OCI-LY7 (cell line): ENCODE data around the gene C1QA. TPM values are rescaled to one million over a fixed set of nuclear protein-coding genes. Genes with fewer than 3 reads are reported as not detected.

Source experiments
- BruUV-seq: library from RNA; stranded (reverse); fragments of 400-500 nt; replicated peaks from 2 replicates; lab custom pipeline; 2021; lab: Mats Ljungman, UMichigan
- CTCF ChIA-PET: fragments of 300-600 bp; sonication (Branson Sonifier 250); formaldehyde crosslinking; loops from one replicate; lab custom pipeline; 2022; ENCODE audit warnings: antibody characterized with exemption; ENCODE audit not compliant: unreplicated experiment; lab: Charles Lee
- POLR2A ChIA-PET: fragments of 300-600 bp; sonication (Branson Sonifier 250); formaldehyde crosslinking; loops from one replicate; lab custom pipeline; 2022; ENCODE audit warnings: antibody characterized with exemption; lab: Charles Lee
- DNase-seq: peaks from one replicate; pipeline ENCODE4 v3.0.0-alpha.2; 2015; ENCODE audit warnings: low spot score
- H2AFZ ChIP-seq: fragments of 200-600 bp; sonication (generic), shearing (Covaris generic); 2 replicates; pipeline ENCODE4 v1.6.1; 2014; ENCODE audit warnings: mild to moderate bottlenecking, antibody characterized with exemption, low read length, moderate library complexity
- H3K27ac ChIP-seq: fragments of 200-600 bp; sonication (generic); 2 replicates; pipeline ENCODE4 v1.5.1; 2014; ENCODE audit warnings: mixed run types, low read depth, mild to moderate bottlenecking, moderate library complexity, low read length, inconsistent platforms; ENCODE audit not compliant: poor library complexity, severe bottlenecking
- H3K36me3 ChIP-seq: fragments of 200-600 bp; sonication (generic); 2 replicates; pipeline ENCODE4 v1.6.1; 2014; ENCODE audit warnings: mild to moderate bottlenecking, antibody characterized with exemption, low read length, moderate library complexity, mixed read lengths; ENCODE audit not compliant: insufficient read depth
- H3K4me1 ChIP-seq: fragments of 200-600 bp; sonication (generic); 2 replicates; pipeline ENCODE4 v1.5.1; 2014; ENCODE audit warnings: mild to moderate bottlenecking, low read length; ENCODE audit not compliant: insufficient read depth, poor library complexity, severe bottlenecking
- H3K4me2 ChIP-seq: fragments of 200-600 bp; sonication (generic); 2 replicates; pipeline ENCODE4 v1.6.1; 2014; ENCODE audit warnings: mild to moderate bottlenecking, low read length
- H3K4me3 ChIP-seq: fragments of 200-600 bp; sonication (generic); 2 replicates; pipeline ENCODE4 v1.5.1; 2014; ENCODE audit warnings: mild to moderate bottlenecking, low read depth, low read length; ENCODE audit not compliant: poor library complexity, severe bottlenecking
- H3K79me2 ChIP-seq: fragments of 200-600 bp; sonication (generic); 2 replicates; pipeline ENCODE4 v1.6.1; 2016; ENCODE audit warnings: low read depth, mild to moderate bottlenecking, low read length, moderate library complexity, mixed read lengths; ENCODE audit not compliant: insufficient read depth
- H3K9me2 ChIP-seq: fragments of 200-600 bp; sonication (generic); 2 replicates; pipeline ENCODE4 v1.6.1; 2016; ENCODE audit warnings: mild to moderate bottlenecking, low read length, mixed read lengths; ENCODE audit not compliant: insufficient read depth
- H3K9me3 ChIP-seq: fragments of 200-600 bp; sonication (generic); 2 replicates; pipeline ENCODE4 v1.6.1; 2014; ENCODE audit warnings: mild to moderate bottlenecking, mixed run types, low read length, mixed read lengths
- H4K20me1 ChIP-seq: fragments of 200-600 bp; sonication (generic); 2 replicates; pipeline ENCODE4 v1.6.1; 2014; ENCODE audit warnings: mild to moderate bottlenecking, antibody characterized with exemption, low read length, moderate library complexity, mixed read lengths; ENCODE audit not compliant: insufficient read depth
- EZH2phosphoT487 ChIP-seq: fragments of 200-600 bp; sonication (generic); IDR thresholded peaks from 2 replicates; pipeline ENCODE4 v1.6.1; 2018; ENCODE audit warnings: low read depth, borderline replicate concordance, mild to moderate bottlenecking, mixed run types, antibody characterized with exemption, low read length, moderate library complexity, mixed read lengths
- intact Hi-C: fragments of 100-400 bp; cut with micrococcal nuclease; formaldehyde crosslinking; loops from one replicate; pipeline ENCODE4 v1.10.0; 2022; ENCODE audit not compliant: unreplicated experiment
- total RNA-seq, 2 experiments: library from RNA; depleted of rRNA in 1 of 2; stranded (reverse); fragments of >200 nt in 1 of 2; shearing (Covaris generic) in 1 of 2; gene quantifications; 2 replicates each; pipeline ENCODE4 v1.2.3, GENCODE V29; 2014 to 2022
- TF ChIP-seq, protein P1 (sequence below): fragments of 200-600 bp; sonication (generic); conservative IDR thresholded peaks from 2 replicates; pipeline ENCODE4 v1.5.1; 2014; ENCODE audit warnings: mild to moderate bottlenecking, antibody characterized with exemption, low read length, moderate library complexity, mixed read lengths

Gene C1QA
- total RNA-seq, 2 experiments from 2014 or later = not detected

DNA sequence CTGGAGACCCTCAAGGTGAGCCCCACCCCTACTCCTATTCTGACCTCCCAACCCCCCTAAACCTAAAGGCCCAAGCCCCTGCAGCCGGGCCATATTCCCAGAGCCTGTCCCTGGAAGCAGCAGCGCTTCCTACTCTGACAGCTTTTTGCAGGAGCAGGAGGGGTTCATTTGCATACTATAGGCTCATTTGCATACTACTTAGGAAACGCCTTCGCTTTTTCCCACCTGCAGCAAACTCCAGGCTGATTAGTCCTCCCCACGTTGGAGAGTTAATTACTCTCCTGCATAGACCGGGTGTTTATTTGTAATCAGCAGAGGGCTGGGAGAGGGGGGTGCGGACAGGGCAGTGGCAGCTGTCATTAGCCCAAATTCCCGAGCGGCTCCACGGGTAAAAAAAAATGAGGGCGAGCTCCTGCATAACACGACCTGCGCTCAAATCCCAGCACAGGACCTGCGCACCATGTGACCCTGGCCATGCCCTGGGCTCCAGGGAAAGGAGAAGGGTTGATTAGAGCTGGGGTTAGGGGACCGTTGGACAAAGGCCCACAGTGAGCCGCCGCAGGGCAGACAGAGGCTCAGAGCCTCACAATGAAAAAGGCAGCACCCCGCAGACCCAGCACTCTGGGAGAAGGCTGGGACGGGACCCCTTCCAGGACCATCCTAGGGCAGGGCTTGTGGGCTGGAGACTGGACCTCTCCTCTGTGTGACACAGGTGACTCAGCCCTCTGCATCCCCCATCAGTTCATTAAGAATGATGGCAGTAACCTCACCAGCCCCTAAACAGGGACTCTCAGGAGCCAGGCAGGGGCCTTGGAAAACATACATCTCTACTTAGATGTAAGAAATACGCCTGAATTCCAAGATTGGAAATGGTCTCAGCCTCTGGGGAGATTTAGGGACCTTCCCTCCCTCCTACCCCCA, 9.9 kb upstream of the C1QA start:
- ChIA-PET POLR2A (no interaction called here), CTCF (no interaction called here)
- H3K27ac ChIP-seq = no peak overlapping the region
- H3K4me1 ChIP-seq = no peaks in the 10 kb centered on the region
- no peaks in the 10 kb centered on the region for H4K20me1 ChIP-seq
- H3K9me3 ChIP-seq = no peaks in the 10 kb centered on the region
- no peaks in the 10 kb centered on the region for H3K9me2 ChIP-seq
- H2AFZ ChIP-seq = no peak overlapping the region
- BruUV-seq = no TSS peak
- no peak overlapping the region for H3K4me2 ChIP-seq
- no peak overlapping the region for H3K4me3 ChIP-seq
- intact Hi-C loops = no loop called here
- H3K36me3 ChIP-seq = no peaks in the 10 kb centered on the region
- TF ChIP-seq, protein P1, sequence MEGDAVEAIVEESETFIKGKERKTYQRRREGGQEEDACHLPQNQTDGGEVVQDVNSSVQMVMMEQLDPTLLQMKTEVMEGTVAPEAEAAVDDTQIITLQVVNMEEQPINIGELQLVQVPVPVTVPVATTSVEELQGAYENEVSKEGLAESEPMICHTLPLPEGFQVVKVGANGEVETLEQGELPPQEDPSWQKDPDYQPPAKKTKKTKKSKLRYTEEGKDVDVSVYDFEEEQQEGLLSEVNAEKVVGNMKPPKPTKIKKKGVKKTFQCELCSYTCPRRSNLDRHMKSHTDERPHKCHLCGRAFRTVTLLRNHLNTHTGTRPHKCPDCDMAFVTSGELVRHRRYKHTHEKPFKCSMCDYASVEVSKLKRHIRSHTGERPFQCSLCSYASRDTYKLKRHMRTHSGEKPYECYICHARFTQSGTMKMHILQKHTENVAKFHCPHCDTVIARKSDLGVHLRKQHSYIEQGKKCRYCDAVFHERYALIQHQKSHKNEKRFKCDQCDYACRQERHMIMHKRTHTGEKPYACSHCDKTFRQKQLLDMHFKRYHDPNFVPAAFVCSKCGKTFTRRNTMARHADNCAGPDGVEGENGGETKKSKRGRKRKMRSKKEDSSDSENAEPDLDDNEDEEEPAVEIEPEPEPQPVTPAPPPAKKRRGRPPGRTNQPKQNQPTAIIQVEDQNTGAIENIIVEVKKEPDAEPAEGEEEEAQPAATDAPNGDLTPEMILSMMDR = no peak
- no peak for TF ChIP-seq EZH2phosphoT487
- no peaks in the 10 kb centered on the region for H3K79me2 ChIP-seq
- DNase-seq = no peak

DNA sequence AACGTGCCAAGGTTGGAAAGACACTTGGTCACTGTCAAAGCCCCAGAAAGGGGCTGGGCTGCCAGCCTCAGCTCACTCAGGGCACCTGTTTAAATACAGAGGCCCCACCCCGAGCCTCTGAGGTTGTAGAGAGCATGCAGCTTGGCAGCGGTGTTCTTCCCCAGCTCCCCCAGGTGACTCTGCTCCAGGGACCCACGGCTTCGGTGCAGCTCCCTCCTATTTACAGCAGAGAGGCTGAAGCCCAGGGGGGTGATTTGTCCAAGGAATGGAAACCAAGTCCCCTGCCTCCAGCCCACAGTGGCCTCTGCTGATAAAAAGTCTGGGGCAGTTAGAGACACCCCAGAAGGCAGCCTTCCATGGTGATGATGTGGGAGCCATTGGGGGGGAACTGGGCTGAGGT, 9.1 kb upstream of the C1QA start:
- DNase-seq = no peak
- Histone ChIP-seq H3K9me2 (no peaks in the 10 kb centered on the region), H2AFZ (no peak overlapping the region), H3K4me2 (no peak overlapping the region), H3K36me3 (no peaks in the 10 kb centered on the region), H3K9me3 (no peaks in the 10 kb centered on the region), H3K27ac (no peak overlapping the region), H3K79me2 (no peaks in the 10 kb centered on the region), H4K20me1 (no peaks in the 10 kb centered on the region), H3K4me3 (no peak overlapping the region), H3K4me1 (no peaks in the 10 kb centered on the region)
- BruUV-seq = no TSS peak
- ChIA-PET CTCF (no interaction called here), POLR2A (no interaction called here)
- intact Hi-C loops = no loop called here
- TF ChIP-seq, protein P1 = no peak
- no peak for TF ChIP-seq EZH2phosphoT487
